A549 (cell line): ENCODE data around the gene LCN6.

Experiments used
- CTCF ChIP-seq: fragments of >200 bp; sonication (Bioruptor Twin); formaldehyde crosslinking; IDR thresholded peaks from 3 replicates; pipeline ENCODE4 v1.5.1; 2016
- ESRRA ChIP-seq: fragments of 150-350 bp; IDR thresholded peaks from 2 replicates; pipeline ENCODE4 v1.6.1; 2014; ENCODE audit warnings: mild to moderate bottlenecking, low read length, borderline replicate concordance

DNA sequence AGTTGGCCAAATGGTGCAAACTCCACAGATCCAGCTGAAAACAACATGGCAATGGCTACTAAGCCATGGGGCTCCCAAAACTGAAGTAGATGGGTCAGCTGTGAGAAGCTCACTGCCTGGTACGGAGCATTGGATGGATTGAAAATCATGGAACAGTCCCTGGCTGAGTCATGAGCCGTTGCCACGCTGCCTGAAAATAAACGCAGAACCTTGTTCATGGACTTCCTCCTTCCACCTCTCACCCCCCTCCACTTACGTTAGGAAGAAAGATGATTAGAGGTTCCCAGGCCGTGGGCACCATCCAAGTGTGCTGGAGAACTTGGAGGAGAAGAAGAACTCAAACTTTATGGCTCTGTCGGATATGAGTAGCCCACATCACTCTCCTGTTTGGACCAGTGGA lies 42.8 kb downstream of the LCN6 start:
- TF ChIP-seq CTCF (no peak), ESRRA (no peak)
